HepG2 (cell line): Measurements from ENCODE around the gene ALDH3B2. TPM values are rescaled to one million over a fixed set of nuclear protein-coding genes. Genes with fewer than 3 reads are reported as not detected.

ENCODE experiments used
- polyA plus RNA-seq, 8 experiments: library from polyadenylated mRNA; depleted of rRNA in 3 of 8; stranded (reverse) in 7 of 8; unstranded in 1 of 8; fragments of >200 nt; fragmentation: Illumina TruSeq in 4 of 8; extraction: Trizol in 4 of 8; gene quantifications; 2 replicates each; pipeline versions ENCODE4 v1.2.1 to v1.2.3, GENCODE V29; 2011 to 2016; ENCODE audit warnings: low read depth in 4 of 8, missing spikeins in 1 of 8, mixed read lengths in 1 of 8; ENCODE audit not compliant: insufficient read depth in 1 of 8
- small RNA-seq, 3 experiments: library from RNA; depleted of rRNA; stranded (forward); fragments of <200 nt; gene quantifications; one replicate each; pipeline ENCODE3, GENCODE V24; 2012; ENCODE audit warnings: low read depth in 2 of 3, low replicate concordance in 1 of 3; ENCODE audit not compliant: insufficient read length in 3 of 3, insufficient read depth in 2 of 3
- total RNA-seq, 5 experiments: library from RNA; depleted of rRNA; stranded (reverse); fragments of >200 nt; fragmentation: Illumina TruSeq; extraction: Trizol; gene quantifications; 2 replicates each; pipeline ENCODE4 v1.2.3, GENCODE V29; 2016; ENCODE audit warnings: low read depth in 1 of 5

The ALDH3B2 gene
- total and polyA plus RNA-seq, 2 of the 13 experiments (the other 11 are each of a cell fraction or from before 2014, with no cell fraction given): not detected

Small RNAs within 50 kb of the gene (small RNA-seq; reads per million reads assigned to genes)
- gene RPL37P2: 0 reads per million in 3 experiments

Other genes with a start within 250 kb of the ALDH3B2 start
- 35.3 and 54.8 TPM in 2 replicates for gene RPS6KB2, start 246.1 kb downstream of the ALDH3B2 start, total RNA-seq (2016; rRNA removed; fragmentation: Illumina TruSeq; extraction: Trizol)
- 52.9 and 59.2 TPM in 2 replicates for gene RPS6KB2, start 246.1 kb downstream of the ALDH3B2 start, polyA plus RNA-seq (2011; rRNA removed)
- 0.46 and 0.60 TPM in 2 replicates for gene PTPRCAP, start 236.9 kb downstream of the ALDH3B2 start, total RNA-seq (2016; rRNA removed; fragmentation: Illumina TruSeq; extraction: Trizol)
- 0.56 and 0.70 TPM in 2 replicates for gene PTPRCAP, start 236.9 kb downstream of the ALDH3B2 start, polyA plus RNA-seq (2011; rRNA removed)
- 32.2 and 32.9 TPM in 2 replicates for gene CORO1B, start 231.1 kb downstream of the ALDH3B2 start, total RNA-seq (2016; rRNA removed; fragmentation: Illumina TruSeq; extraction: Trizol)
- 33.8 and 48.8 TPM in 2 replicates for gene CORO1B, start 231.1 kb downstream of the ALDH3B2 start, polyA plus RNA-seq (2011; rRNA removed)
- not detected in 2 replicates for gene GPR152, start 221.9 kb downstream of the ALDH3B2 start, total RNA-seq (2016; rRNA removed; fragmentation: Illumina TruSeq; extraction: Trizol)
- gene GPR152, start 221.9 kb downstream of the ALDH3B2 start, polyA plus RNA-seq (2011; rRNA removed): not detected in 2 replicates
- gene CABP4, start 219.3 kb downstream of the ALDH3B2 start, total RNA-seq (2016; rRNA removed; fragmentation: Illumina TruSeq; extraction: Trizol): not detected in 2 replicates
- gene CABP4, start 219.3 kb downstream of the ALDH3B2 start, polyA plus RNA-seq (2011; rRNA removed): not detected in 2 replicates
- 5.1 and 6.9 TPM in 2 replicates for gene TMEM134, start 205.4 kb downstream of the ALDH3B2 start, total RNA-seq (2016; rRNA removed; fragmentation: Illumina TruSeq; extraction: Trizol)
- gene TMEM134, start 205.4 kb downstream of the ALDH3B2 start, polyA plus RNA-seq (2011; rRNA removed): 26.9 and 36.5 TPM in 2 replicates
- gene AIP, start 191.6 kb downstream of the ALDH3B2 start, total RNA-seq (2016; rRNA removed; fragmentation: Illumina TruSeq; extraction: Trizol): 51.8 and 54.7 TPM in 2 replicates
- 110 and 113 TPM in 2 replicates for gene AIP, start 191.6 kb downstream of the ALDH3B2 start, polyA plus RNA-seq (2011; rRNA removed)
- gene PITPNM1, start 169.3 kb downstream of the ALDH3B2 start, total RNA-seq (2016; rRNA removed; fragmentation: Illumina TruSeq; extraction: Trizol): 7.7 and 8.5 TPM in 2 replicates
- gene PITPNM1, start 169.3 kb downstream of the ALDH3B2 start, polyA plus RNA-seq (2011; rRNA removed): 8.2 and 9.4 TPM in 2 replicates
- gene CDK2AP2, start 166.5 kb downstream of the ALDH3B2 start, total RNA-seq (2016; rRNA removed; fragmentation: Illumina TruSeq; extraction: Trizol): 19.7 and 23.2 TPM in 2 replicates
- gene CDK2AP2, start 166.5 kb downstream of the ALDH3B2 start, polyA plus RNA-seq (2011; rRNA removed): 15.0 and 15.2 TPM in 2 replicates
- gene CABP2, start 151.2 kb downstream of the ALDH3B2 start, total RNA-seq (2016; rRNA removed; fragmentation: Illumina TruSeq; extraction: Trizol): not detected in 2 replicates
- not detected in 2 replicates for gene CABP2, start 151.2 kb downstream of the ALDH3B2 start, polyA plus RNA-seq (2011; rRNA removed)
- gene GSTP1, start 90.8 kb downstream of the ALDH3B2 start, total RNA-seq (2016; rRNA removed; fragmentation: Illumina TruSeq; extraction: Trizol): not detected in 2 replicates
- 0.33 TPM in 1 of 2 replicates, not detected in the other for gene GSTP1, start 90.8 kb downstream of the ALDH3B2 start, polyA plus RNA-seq (2011; rRNA removed)
- 137 and 140 TPM in 2 replicates for gene NDUFV1, start 67.7 kb downstream of the ALDH3B2 start, total RNA-seq (2016; rRNA removed; fragmentation: Illumina TruSeq; extraction: Trizol)
- gene NDUFV1, start 67.7 kb downstream of the ALDH3B2 start, polyA plus RNA-seq (2011; rRNA removed): 88.9 and 92.4 TPM in 2 replicates
- gene NUDT8, start 44.7 kb downstream of the ALDH3B2 start, total RNA-seq (2016; rRNA removed; fragmentation: Illumina TruSeq; extraction: Trizol): 18.0 and 25.8 TPM in 2 replicates
- gene NUDT8, start 44.7 kb downstream of the ALDH3B2 start, polyA plus RNA-seq (2011; rRNA removed): 6.7 and 7.8 TPM in 2 replicates
- gene TBX10, start 34.9 kb downstream of the ALDH3B2 start, total RNA-seq (2016; rRNA removed; fragmentation: Illumina TruSeq; extraction: Trizol): 0.17 and 0.27 TPM in 2 replicates
- gene TBX10, start 34.9 kb downstream of the ALDH3B2 start, polyA plus RNA-seq (2011; rRNA removed): 1.7 and 3.1 TPM in 2 replicates
- gene ACY3, start 23.9 kb downstream of the ALDH3B2 start, total RNA-seq (2016; rRNA removed; fragmentation: Illumina TruSeq; extraction: Trizol): 3.3 and 3.4 TPM in 2 replicates
- gene ACY3, start 23.9 kb downstream of the ALDH3B2 start, polyA plus RNA-seq (2011; rRNA removed): 3.7 and 7.6 TPM in 2 replicates